Erythroblast (primary cell): ENCODE results near the gene APOE.

Experiments used
- GATA1 ChIP-seq: IDR thresholded peaks from 2 replicates; pipeline ENCODE4 v1.6.1; 2011; ENCODE audit warnings: low read depth, mild to moderate bottlenecking, control low read depth, low read length, moderate library complexity
- POLR2A ChIP-seq: IDR thresholded peaks from 2 replicates; pipeline ENCODE4 v1.6.1; 2011; ENCODE audit warnings: mild to moderate bottlenecking, low read length

GRCh38 chr19:44942067-44942571 is 36.5 kb downstream of the APOE start, which contains the start of gene APOC4:
- no peak for TF ChIP-seq POLR2A
- TF ChIP-seq GATA1 = no peak
